Neuronal stem cell (in vitro differentiated cells): ENCODE measurements around the gene TMEM236.

ENCODE experiments used
- DNase-seq: peaks from one replicate; pipeline ENCODE4 v3.0.0-alpha.2; 2013; ENCODE audit warnings: low spot score
- H2AFZ ChIP-seq: one replicate; pipeline ENCODE4 v1.6.1; 2013; ENCODE audit warnings: mild to moderate bottlenecking, low read length, inconsistent platforms
- H2AK5ac ChIP-seq: 2 replicates; pipeline ENCODE4 v1.6.1; 2013; ENCODE audit warnings: low read depth, mild to moderate bottlenecking, inconsistent platforms, low read length, moderate library complexity, mixed read lengths
- H2BK120ac ChIP-seq: 2 replicates; pipeline ENCODE4 v1.6.1; 2013; ENCODE audit warnings: low read depth, mild to moderate bottlenecking, inconsistent platforms, low read length, moderate library complexity, mixed read lengths
- H2BK12ac ChIP-seq: one replicate; pipeline ENCODE4 v1.6.1; 2013; ENCODE audit warnings: low read length, inconsistent platforms
- H2BK15ac ChIP-seq: 2 replicates; pipeline ENCODE4 v1.6.1; 2013; ENCODE audit warnings: mild to moderate bottlenecking, low read length, inconsistent platforms, mixed read lengths
- H2BK5ac ChIP-seq: one replicate; pipeline ENCODE4 v1.6.1; 2013; ENCODE audit warnings: inconsistent platforms, mild to moderate bottlenecking, low read length, moderate library complexity
- H3K14ac ChIP-seq: one replicate; pipeline ENCODE4 v1.6.1; 2013; ENCODE audit warnings: low read length, inconsistent platforms
- H3K18ac ChIP-seq: 2 replicates; pipeline ENCODE4 v1.6.1; 2013; ENCODE audit warnings: low read length, inconsistent platforms
- H3K23ac ChIP-seq: 2 replicates; pipeline ENCODE4 v1.6.1; 2013; ENCODE audit warnings: low read depth, mild to moderate bottlenecking, mixed read lengths, low read length, inconsistent platforms; ENCODE audit not compliant: poor library complexity
- H3K27ac ChIP-seq: replicated peaks from 3 replicates; pipeline ENCODE4 v1.5.1; 2013; ENCODE audit warnings: low read length, inconsistent platforms
- H3K27me3 ChIP-seq, 3 experiments: 2 replicates each; pipeline ENCODE4 v1.6.1; 2013; ENCODE audit warnings: low read length in 3 of 3, mild to moderate bottlenecking in 2 of 3, inconsistent platforms in 1 of 3, low read depth in 1 of 3, mixed read lengths in 1 of 3, moderate library complexity in 1 of 3; ENCODE audit not compliant: control insufficient read depth in 3 of 3, insufficient read depth in 3 of 3
- H3K36me3 ChIP-seq, 2 donors: replicated peaks in 1 of 2; 2 replicates each; pipeline ENCODE4 v1.6.1; 2013; ENCODE audit warnings: low read length in 2 of 2; ENCODE audit not compliant: control insufficient read depth in 2 of 2, insufficient read depth in 2 of 2
- H3K4ac ChIP-seq: 2 replicates; pipeline ENCODE4 v1.6.1; 2013; ENCODE audit warnings: inconsistent platforms, mild to moderate bottlenecking, low read length, moderate library complexity
- H3K4me1 ChIP-seq, 2 donors: 1 replicate in 1 of 2; 2 replicates in 1 of 2; pipeline ENCODE4 v1.6.1; 2013; ENCODE audit warnings: low read length in 2 of 2, low read depth in 1 of 2; ENCODE audit not compliant: control insufficient read depth in 2 of 2, insufficient read depth in 1 of 2
- H3K4me2 ChIP-seq: one replicate; pipeline ENCODE4 v1.6.1; 2013; ENCODE audit warnings: mild to moderate bottlenecking, low read length, inconsistent platforms; ENCODE audit not compliant: insufficient read depth, poor library complexity, severe bottlenecking
- H3K4me3 ChIP-seq, 2 donors: 2 replicates each; pipeline ENCODE4 v1.5.1; 2013; ENCODE audit warnings: low read length in 2 of 2, mild to moderate bottlenecking in 2 of 2, inconsistent platforms in 1 of 2, moderate library complexity in 1 of 2
- H3K79me1 ChIP-seq: one replicate; pipeline ENCODE4 v1.6.1; 2013; ENCODE audit warnings: low read depth, mild to moderate bottlenecking, inconsistent platforms, low read length, moderate library complexity
- H3K9ac ChIP-seq: one replicate; pipeline ENCODE4 v1.6.1; 2013; ENCODE audit warnings: mild to moderate bottlenecking, low read depth, low read length, inconsistent platforms; ENCODE audit not compliant: poor library complexity
- H3K9me3 ChIP-seq, 2 donors: replicated peaks in 1 of 2; 2 replicates each; pipeline versions ENCODE3 to v1.6.1; 2013; ENCODE audit warnings: low read length in 2 of 2, mild to moderate bottlenecking in 2 of 2, inconsistent platforms in 1 of 2, low read depth in 1 of 2, mixed read lengths in 1 of 2, moderate library complexity in 1 of 2; ENCODE audit not compliant: control insufficient read depth in 2 of 2, insufficient read depth in 1 of 2
- H4K8ac ChIP-seq: one replicate; pipeline ENCODE4 v1.6.1; 2013; ENCODE audit warnings: low read depth, mild to moderate bottlenecking, inconsistent platforms, low read length, moderate library complexity
- H4K91ac ChIP-seq: one replicate; pipeline ENCODE4 v1.6.1; 2013; ENCODE audit warnings: low read length, low read depth, mild to moderate bottlenecking, inconsistent platforms; ENCODE audit not compliant: poor library complexity
- WGBS, 2 donors: extraction: QIAGEN DNeasy Blood & Tissue Kit; methylation state at CpG; one replicate each; pipeline ENCODE4 v1.1.7; 2013; ENCODE audit warnings: missing lambda C conversion rate in 2 of 2, mixed read lengths in 1 of 2; ENCODE audit not compliant: insufficient read length in 2 of 2, insufficient replicate concordance in 1 of 2; ENCODE audit errors: extremely low coverage in 2 of 2; 5-methylcytosine and 5-hydroxymethylcytosine counted together

The TMEM236 gene

GRCh38 chr10:17817790-17818189 lies 65.8 kb downstream of the TMEM236 start:
- no peak overlapping the region for H3K9ac ChIP-seq
- H4K8ac ChIP-seq: no peak overlapping the region
- H3K36me3 ChIP-seq: no peaks in the 10 kb centered on the region
- H2BK15ac ChIP-seq: no peak overlapping the region
- no peak overlapping the region for H3K4me2 ChIP-seq
- WGBS, 2 donors: no CpG with 5 or more reads among the region's 3 CpGs
- no peak overlapping the region for H2AFZ ChIP-seq
- no peak overlapping the region for H3K27ac ChIP-seq
- no peak for DNase-seq
- no peak overlapping the region for H2BK5ac ChIP-seq
- H3K27me3 ChIP-seq: no peaks in the 10 kb centered on the region
- no peaks in the 10 kb centered on the region for H3K79me1 ChIP-seq
- H2AK5ac ChIP-seq: no peak overlapping the region
- no peak overlapping the region for H4K91ac ChIP-seq
- H3K14ac ChIP-seq: no peak overlapping the region
- H3K23ac ChIP-seq: no peak overlapping the region
- H3K4me1 ChIP-seq: no peaks in the 10 kb centered on the region
- no peak overlapping the region for H2BK120ac ChIP-seq
- no peak overlapping the region for H2BK12ac ChIP-seq
- H3K9me3 ChIP-seq: no peaks in the 10 kb centered on the region
- no peak overlapping the region for H3K18ac ChIP-seq
- H3K4ac ChIP-seq: no peak overlapping the region
- no peak overlapping the region for H3K4me3 ChIP-seq

GRCh38 chr10:17819836-17820235 lies 67.8 kb downstream of the TMEM236 start:
- no peak overlapping the region for H3K27ac ChIP-seq
- WGBS, 2 donors: no CpG with 5 or more reads among the region's 7 CpGs
- H3K27me3 ChIP-seq: no peaks in the 10 kb centered on the region
- no peak overlapping the region for H2AFZ ChIP-seq
- H3K79me1 ChIP-seq: no peaks in the 10 kb centered on the region
- no peak overlapping the region for H3K23ac ChIP-seq
- H2BK15ac ChIP-seq: no peak overlapping the region
- no peak overlapping the region for H4K91ac ChIP-seq
- no peak overlapping the region for H2BK120ac ChIP-seq
- no peak overlapping the region for H4K8ac ChIP-seq
- H3K4me3 ChIP-seq: no peak overlapping the region
- H2AK5ac ChIP-seq: no peak overlapping the region
- H2BK12ac ChIP-seq: no peak overlapping the region
- H2BK5ac ChIP-seq: no peak overlapping the region
- H3K4me2 ChIP-seq: no peak overlapping the region
- H3K14ac ChIP-seq: no peak overlapping the region
- no peaks in the 10 kb centered on the region for H3K9me3 ChIP-seq
- no peak overlapping the region for H3K4ac ChIP-seq
- DNase-seq: no peak
- no peaks in the 10 kb centered on the region for H3K36me3 ChIP-seq
- no peak overlapping the region for H3K18ac ChIP-seq
- no peak overlapping the region for H3K9ac ChIP-seq
- H3K4me1 ChIP-seq: no peaks in the 10 kb centered on the region

- no peaks in the 10 kb centered on the region for H3K4me1 ChIP-seq
- H3K36me3 ChIP-seq: no peaks in the 10 kb centered on the region
- H3K18ac ChIP-seq: no peak overlapping the region
- no peaks in the 10 kb centered on the region for H3K9me3 ChIP-seq
- no peak overlapping the region for H4K91ac ChIP-seq
- no peak overlapping the region for H3K23ac ChIP-seq
- H3K4me3 ChIP-seq: no peak overlapping the region
- H3K27ac ChIP-seq: no peak overlapping the region
- H3K14ac ChIP-seq: no peak overlapping the region
- no peaks in the 10 kb centered on the region for H3K27me3 ChIP-seq
- WGBS, 2 donors: no CpG with 5 or more reads among the region's 3 CpGs
- H2BK12ac ChIP-seq: no peak overlapping the region
- no peak overlapping the region for H2BK15ac ChIP-seq
- no peak overlapping the region for H2AFZ ChIP-seq
- H4K8ac ChIP-seq: no peak overlapping the region
- H3K9ac ChIP-seq: no peak overlapping the region
- no peak overlapping the region for H3K4me2 ChIP-seq
- no peak overlapping the region for H2AK5ac ChIP-seq
- no peak for DNase-seq
- no peaks in the 10 kb centered on the region for H3K79me1 ChIP-seq
- no peak overlapping the region for H3K4ac ChIP-seq
- H2BK5ac ChIP-seq: no peak overlapping the region
- H2BK120ac ChIP-seq: no peak overlapping the region
Measured at GRCh38 chr10:17820943-17821342, 68.9 kb downstream of the TMEM236 start.

- H3K18ac ChIP-seq: no peak overlapping the region
- WGBS, 2 donors: no CpG with 5 or more reads among the region's 1 CpG
- H3K4me1 ChIP-seq: no peaks in the 10 kb centered on the region
- no peak overlapping the region for H2BK120ac ChIP-seq
- H3K27ac ChIP-seq: no peak overlapping the region
- no peak overlapping the region for H3K23ac ChIP-seq
- no peaks in the 10 kb centered on the region for H3K79me1 ChIP-seq
- H3K4me2 ChIP-seq: no peak overlapping the region
- no peak overlapping the region for H2AK5ac ChIP-seq
- H2AFZ ChIP-seq: no peak overlapping the region
- no peak overlapping the region for H4K91ac ChIP-seq
- no peak overlapping the region for H3K4me3 ChIP-seq
- H3K4ac ChIP-seq: no peak overlapping the region
- no peaks in the 10 kb centered on the region for H3K36me3 ChIP-seq
- no peak for DNase-seq
- no peaks in the 10 kb centered on the region for H3K9me3 ChIP-seq
- H3K14ac ChIP-seq: no peak overlapping the region
- H4K8ac ChIP-seq: no peak overlapping the region
- H2BK15ac ChIP-seq: no peak overlapping the region
- H2BK12ac ChIP-seq: no peak overlapping the region
- H2BK5ac ChIP-seq: no peak overlapping the region
- H3K9ac ChIP-seq: no peak overlapping the region
- H3K27me3 ChIP-seq: no peaks in the 10 kb centered on the region
Measured at GRCh38 chr10:17821893-17822292, 69.9 kb downstream of the TMEM236 start.
